Astrocyte of the cerebellum (primary cell): ENCODE data around the gene MROH8.

Source experiments
- DNase-seq: peaks from one replicate; pipeline ENCODE4 v3.0.0-alpha.2; 2011; ENCODE audit warnings: low read depth
- H3K4me3 ChIP-seq: 2 replicates; pipeline ENCODE4 v1.5.1; 2011; ENCODE audit warnings: mild to moderate bottlenecking, low read depth, low read length, moderate library complexity
- in situ Hi-C: cut with HindIII; loops from 2 replicates; pipeline ENCODE4 v1.10.0; 2017; ENCODE audit warnings: low sequenced_read_pairs
- TF ChIP-seq, protein P1 (sequence below): IDR thresholded peaks from 2 replicates; pipeline ENCODE4 v1.5.1; 2012; ENCODE audit warnings: low read length, low read depth, moderate library complexity, mild to moderate bottlenecking; ENCODE audit errors: missing control alignments

MROH8 gene

DNA sequence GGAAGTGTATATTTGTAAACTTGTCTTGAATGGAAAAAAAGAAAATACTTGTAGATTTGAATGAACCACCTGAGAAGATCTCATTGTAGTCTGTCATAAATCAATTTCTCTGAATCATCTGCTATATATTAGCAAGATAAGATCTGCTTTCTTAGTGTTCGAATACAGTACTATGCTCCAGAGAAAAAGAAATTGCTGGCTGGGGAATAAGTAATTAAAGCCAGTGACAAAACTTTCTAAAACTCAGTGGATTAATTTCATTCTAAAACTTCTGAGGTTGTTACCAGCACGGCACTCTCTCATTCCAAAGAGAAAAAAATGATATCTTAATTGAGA, 22.4 kb upstream of the MROH8 start:
- DNase-seq: no peak
- in situ Hi-C loops: loop anchor here (5.0 kb wide), 1 partner anchor 66 kb away; no protein-coding TSS in a partner anchor
- H3K4me3 ChIP-seq: no peak overlapping the region
- TF ChIP-seq, protein P1, sequence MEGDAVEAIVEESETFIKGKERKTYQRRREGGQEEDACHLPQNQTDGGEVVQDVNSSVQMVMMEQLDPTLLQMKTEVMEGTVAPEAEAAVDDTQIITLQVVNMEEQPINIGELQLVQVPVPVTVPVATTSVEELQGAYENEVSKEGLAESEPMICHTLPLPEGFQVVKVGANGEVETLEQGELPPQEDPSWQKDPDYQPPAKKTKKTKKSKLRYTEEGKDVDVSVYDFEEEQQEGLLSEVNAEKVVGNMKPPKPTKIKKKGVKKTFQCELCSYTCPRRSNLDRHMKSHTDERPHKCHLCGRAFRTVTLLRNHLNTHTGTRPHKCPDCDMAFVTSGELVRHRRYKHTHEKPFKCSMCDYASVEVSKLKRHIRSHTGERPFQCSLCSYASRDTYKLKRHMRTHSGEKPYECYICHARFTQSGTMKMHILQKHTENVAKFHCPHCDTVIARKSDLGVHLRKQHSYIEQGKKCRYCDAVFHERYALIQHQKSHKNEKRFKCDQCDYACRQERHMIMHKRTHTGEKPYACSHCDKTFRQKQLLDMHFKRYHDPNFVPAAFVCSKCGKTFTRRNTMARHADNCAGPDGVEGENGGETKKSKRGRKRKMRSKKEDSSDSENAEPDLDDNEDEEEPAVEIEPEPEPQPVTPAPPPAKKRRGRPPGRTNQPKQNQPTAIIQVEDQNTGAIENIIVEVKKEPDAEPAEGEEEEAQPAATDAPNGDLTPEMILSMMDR: no peak

DNA sequence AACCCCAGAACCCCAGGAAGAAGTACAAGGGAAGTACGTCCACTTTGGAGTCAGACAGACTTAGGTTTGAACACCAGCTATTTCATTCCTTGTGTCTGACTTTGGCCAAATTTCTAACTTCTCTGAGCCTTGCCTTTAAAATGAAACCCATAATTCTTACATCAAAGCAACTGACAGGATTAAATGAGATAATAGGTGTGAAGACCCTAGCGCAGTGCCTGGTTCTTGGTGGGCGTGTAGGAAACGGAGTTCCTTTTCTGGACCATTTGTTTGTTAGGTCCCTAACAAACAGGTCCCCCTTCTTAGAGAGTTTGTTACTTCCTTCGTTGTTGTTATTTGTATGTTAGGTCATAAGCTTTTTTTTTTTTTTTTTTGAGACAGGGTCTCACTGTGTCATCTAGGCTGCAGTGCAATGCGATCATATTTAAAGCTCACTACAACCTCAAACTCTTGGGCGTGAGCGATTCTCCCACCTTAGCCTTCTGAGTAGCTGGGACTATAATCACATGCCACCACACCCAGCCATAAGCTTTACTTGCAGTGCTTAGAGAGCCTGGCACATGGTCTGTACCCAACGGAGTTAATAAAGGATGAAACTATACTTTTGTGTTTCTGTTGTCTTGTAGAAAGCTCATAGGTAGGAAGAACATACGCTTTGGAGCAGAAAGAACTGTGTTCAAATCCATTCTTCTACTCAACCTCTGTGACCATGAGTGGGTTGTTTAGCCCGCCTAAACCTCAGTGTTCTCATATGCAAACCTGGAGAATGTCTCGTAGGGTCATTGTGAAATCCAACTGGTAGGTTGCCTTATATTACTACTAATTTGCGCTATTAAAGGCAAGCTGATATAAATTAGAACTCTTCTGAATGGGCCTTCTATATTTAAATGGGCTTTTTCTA, 21.8 kb upstream of the MROH8 start:
- TF ChIP-seq, protein P1: no peak
- in situ Hi-C loops: loop anchor here (5.0 kb wide), 1 partner anchor 66 kb away; no protein-coding TSS in a partner anchor
- no peak overlapping the region for H3K4me3 ChIP-seq
- DNase-seq: no peak

DNA sequence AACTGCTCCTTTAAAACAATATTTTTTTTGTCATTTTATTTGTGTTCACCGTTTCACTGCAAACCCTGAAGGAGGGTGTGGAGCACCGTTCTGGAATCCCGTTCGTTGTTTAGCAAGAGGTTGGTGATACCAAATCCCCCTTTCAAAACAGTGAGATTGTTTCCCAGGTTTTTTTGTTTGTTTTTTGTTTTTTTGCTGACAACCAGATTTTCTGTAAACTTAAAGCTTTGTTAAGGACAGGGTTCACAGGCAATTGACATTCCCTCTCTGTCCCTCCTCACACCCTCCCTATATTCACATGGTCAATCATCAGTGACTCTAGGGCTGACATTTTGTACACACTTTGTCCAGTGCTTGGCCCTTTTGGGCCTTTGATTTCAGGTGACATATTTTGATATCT, 21.0 kb upstream of the MROH8 start:
- DNase-seq: no peak
- TF ChIP-seq, protein P1: no peak
- no peak overlapping the region for H3K4me3 ChIP-seq
- in situ Hi-C loops: loop anchor here (5.0 kb wide), 1 partner anchor 67 kb away; no protein-coding TSS in a partner anchor

DNA sequence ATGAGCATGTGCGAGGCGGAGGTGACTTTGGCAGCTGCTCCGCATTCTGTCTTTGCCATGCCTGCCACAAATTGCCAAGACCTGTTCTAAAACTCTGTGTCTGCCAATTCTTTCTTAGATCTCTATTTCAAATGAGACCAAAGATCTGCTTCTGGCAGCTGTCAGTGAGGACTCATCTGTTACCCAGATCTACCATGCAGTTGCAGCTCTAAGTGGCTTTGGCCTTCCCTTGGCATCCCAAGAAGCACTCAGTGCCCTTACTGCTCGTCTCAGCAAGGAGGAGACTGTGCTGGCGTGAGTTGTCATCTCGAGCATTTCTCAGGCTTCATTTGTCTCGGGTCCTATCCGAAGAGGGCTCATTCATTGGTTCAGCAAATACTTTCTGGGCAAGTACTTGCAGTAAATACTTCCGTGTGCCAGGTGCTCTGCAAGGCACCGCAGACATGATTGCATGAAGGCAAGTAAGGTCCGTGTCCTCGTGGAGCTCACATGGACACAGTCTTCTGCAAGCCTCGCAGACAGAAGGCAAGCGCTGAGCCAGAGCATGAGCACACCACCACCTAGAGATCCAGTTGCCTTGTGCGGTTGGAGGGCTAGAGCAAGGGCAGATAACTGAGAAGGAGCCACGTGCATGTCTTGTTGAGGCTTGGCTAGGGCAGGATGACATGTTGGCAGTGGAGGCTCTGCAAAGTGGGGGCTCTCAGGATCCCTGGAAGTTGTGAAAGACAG, 19.7 kb upstream of the MROH8 start:
- H3K4me3 ChIP-seq: no peak overlapping the region

DNA sequence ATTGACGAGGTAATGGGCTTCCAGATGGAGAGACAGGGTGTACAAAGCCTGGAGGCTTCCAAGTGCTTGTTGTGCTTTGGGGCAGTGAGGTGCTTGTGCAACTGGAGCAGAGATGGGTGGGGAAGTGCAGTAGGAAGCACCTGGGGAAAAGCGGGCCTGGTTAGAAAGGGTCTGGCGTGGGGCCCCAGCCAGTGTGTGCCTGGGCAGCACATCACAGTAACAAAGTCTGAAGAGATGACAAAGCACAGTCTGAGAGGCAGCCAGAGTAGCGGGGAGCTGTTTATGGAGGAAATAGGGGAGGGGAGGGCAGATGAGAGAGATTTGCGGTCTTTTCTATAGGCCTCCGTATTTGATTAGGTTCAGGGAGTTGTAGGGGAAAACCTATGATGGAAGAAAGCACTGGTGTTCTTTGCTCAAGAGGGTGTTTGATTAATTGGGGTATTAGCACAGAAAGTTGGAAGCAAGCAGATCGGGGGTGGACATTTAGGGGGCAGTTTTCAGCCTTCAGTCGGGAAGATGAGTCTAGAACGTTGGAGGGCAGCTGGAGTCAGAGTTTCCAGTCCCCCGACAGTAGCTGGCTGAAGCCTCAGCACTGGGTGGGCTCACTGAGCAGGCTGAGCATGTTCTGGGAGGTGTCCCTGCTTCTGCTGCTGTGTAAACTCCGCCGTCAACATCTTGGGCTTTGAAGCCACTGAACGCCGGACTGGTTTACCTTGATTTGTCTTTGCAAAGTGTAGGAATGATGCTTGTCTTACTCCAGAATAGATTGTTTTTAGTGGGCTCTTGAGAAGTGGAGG, 15.5 kb upstream of the MROH8 start:
- in situ Hi-C loops: no loop called here
- TF ChIP-seq, protein P1: no peak
- DNase-seq: no peak
- H3K4me3 ChIP-seq: no peak overlapping the region

More for the DNA sequence above, 19.7 kb upstream of the MROH8 start:
- no peak for DNase-seq
- TF ChIP-seq, protein P1: no peak
- in situ Hi-C loops: no loop called here

DNA sequence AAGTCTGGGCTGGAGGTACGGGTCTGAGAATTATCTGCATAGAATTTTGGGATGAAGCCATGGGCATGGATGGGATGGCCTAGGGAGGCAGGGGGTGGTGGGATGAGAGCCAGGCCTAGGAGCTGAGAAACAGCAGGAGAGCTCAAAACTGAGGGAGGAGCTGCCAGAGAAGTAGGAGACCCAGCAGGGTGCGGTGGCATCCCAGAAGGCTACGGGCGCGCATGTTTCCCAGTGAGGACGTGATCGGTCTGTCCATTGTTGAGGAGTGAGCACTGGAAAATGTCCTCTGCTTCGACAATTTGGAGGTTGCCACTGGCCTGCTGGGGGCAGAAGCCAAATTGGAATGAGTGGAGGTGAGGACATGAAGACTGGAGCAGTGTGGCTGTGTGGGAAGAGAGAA, 14.5 kb upstream of the MROH8 start:
- DNase-seq: no peak
- TF ChIP-seq, protein P1: no peak
- no peak overlapping the region for H3K4me3 ChIP-seq
- in situ Hi-C loops: no loop called here
